Activated CD8-positive, alpha-beta T cell treated with anti-CD3 and anti-CD28 coated beads for 36 hours (primary cell): ENCODE results near the gene VSIG8. TPM values are rescaled to one million over a fixed set of nuclear protein-coding genes. Genes with fewer than 3 reads are reported as not detected.

Experiments
- ATAC-seq: fragments of 200-7000 bp; cut with Tn5 transposase; one replicate; pipeline ENCODE4 v1.10.0; 2021; ENCODE audit warnings: mild to moderate bottlenecking, moderate library complexity
- CTCF ChIA-PET: fragments of 350-600 bp; sonication (Branson Sonifier 250); formaldehyde crosslinking; loops from one replicate; lab custom pipeline; 2021; ENCODE audit warnings: antibody characterized with exemption; lab: Charles Lee
- POLR2A ChIA-PET: fragments of 350-600 bp; sonication (Branson Sonifier 250); formaldehyde crosslinking; loops from one replicate; lab custom pipeline; 2021; ENCODE audit warnings: antibody characterized with exemption; lab: Charles Lee
- DNase-seq: peaks from one replicate; pipeline ENCODE4 v3.0.0-alpha.2; 2020
- H3K27ac Mint-ChIP-seq: one replicate; pipeline ENCODE4 v1.8.0; 2021; ENCODE audit warnings: mild to moderate bottlenecking, mixed read lengths
- H3K27me3 Mint-ChIP-seq: one replicate; pipeline ENCODE4 v1.8.0; 2021; ENCODE audit warnings: mixed read lengths
- H3K36me3 Mint-ChIP-seq: one replicate; pipeline ENCODE4 v1.8.0; 2021; ENCODE audit warnings: low read depth, mixed read lengths
- H3K4me1 Mint-ChIP-seq: one replicate; pipeline ENCODE4 v1.8.0; 2021; ENCODE audit warnings: low read depth, mixed read lengths
- H3K4me3 Mint-ChIP-seq: one replicate; pipeline ENCODE4 v1.8.0; 2021; ENCODE audit warnings: mild to moderate bottlenecking, moderate library complexity, mixed read lengths
- H3K9me3 Mint-ChIP-seq: one replicate; pipeline ENCODE4 v1.8.0; 2021; ENCODE audit warnings: mixed read lengths
- intact Hi-C: fragments of 100-400 bp; cut with micrococcal nuclease; formaldehyde crosslinking; loops from one replicate; pipeline ENCODE4 v1.10.0; 2022
- total RNA-seq, 2 experiments: library from RNA; stranded (reverse); gene quantifications; one replicate each; pipeline ENCODE4 v1.2.3, GENCODE V29; 2021
- TF ChIP-seq, protein P1 (sequence below): fragments of 200-600 bp; IDR thresholded peaks from one replicate; pipeline ENCODE4 v1.8.0; 2022; ENCODE audit warnings: antibody characterized with exemption, mild to moderate bottlenecking

VSIG8 gene
- total RNA-seq, 2 experiments from 2014 or later, result not detected

- Mint-ChIP-seq H3K4me3 (no peak overlapping the region), H3K36me3 (no peaks in the 10 kb centered on the region), H3K27me3 (no peaks in the 10 kb centered on the region), H3K4me1 (peaks cover 7% of the 10 kb centered on the region), H3K27ac (no peak overlapping the region), H3K9me3 (no peaks in the 10 kb centered on the region)
- no peak for DNase-seq
- TF ChIP-seq, protein P1, sequence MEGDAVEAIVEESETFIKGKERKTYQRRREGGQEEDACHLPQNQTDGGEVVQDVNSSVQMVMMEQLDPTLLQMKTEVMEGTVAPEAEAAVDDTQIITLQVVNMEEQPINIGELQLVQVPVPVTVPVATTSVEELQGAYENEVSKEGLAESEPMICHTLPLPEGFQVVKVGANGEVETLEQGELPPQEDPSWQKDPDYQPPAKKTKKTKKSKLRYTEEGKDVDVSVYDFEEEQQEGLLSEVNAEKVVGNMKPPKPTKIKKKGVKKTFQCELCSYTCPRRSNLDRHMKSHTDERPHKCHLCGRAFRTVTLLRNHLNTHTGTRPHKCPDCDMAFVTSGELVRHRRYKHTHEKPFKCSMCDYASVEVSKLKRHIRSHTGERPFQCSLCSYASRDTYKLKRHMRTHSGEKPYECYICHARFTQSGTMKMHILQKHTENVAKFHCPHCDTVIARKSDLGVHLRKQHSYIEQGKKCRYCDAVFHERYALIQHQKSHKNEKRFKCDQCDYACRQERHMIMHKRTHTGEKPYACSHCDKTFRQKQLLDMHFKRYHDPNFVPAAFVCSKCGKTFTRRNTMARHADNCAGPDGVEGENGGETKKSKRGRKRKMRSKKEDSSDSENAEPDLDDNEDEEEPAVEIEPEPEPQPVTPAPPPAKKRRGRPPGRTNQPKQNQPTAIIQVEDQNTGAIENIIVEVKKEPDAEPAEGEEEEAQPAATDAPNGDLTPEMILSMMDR, result no peak
- POLR2A ChIA-PET, result interaction anchor here (0.6 kb wide), 1 partner anchor 1009 kb away, joined by 3 read pairs; no protein-coding TSS in a partner anchor
- ATAC-seq, result no peak
- CTCF ChIA-PET, result no interaction called here
- intact Hi-C loops, result no loop called here
Observed at GRCh38 chr1:159845751-159846629, 16.5 kb downstream of the VSIG8 start.

DNA sequence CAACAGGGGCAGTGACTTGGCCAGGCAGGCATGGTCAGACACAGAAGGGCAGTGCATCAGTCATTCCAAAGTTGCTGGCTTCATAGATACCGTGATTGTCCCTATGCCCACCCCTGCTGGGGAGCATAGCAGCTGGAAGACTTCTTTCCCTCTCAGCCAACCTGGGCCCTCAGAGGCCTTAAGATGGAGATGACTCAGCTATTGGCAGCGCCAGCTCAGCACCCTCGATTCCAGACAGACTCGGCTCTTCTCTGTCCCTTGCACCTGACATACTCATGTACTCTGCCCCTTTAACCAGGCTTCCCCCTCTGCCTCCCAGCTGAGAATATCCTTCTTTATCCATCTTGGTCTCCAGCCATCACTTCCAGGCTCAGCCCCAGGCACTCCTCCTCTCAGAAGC is 19.0 kb downstream of the VSIG8 start:
- Mint-ChIP-seq H3K4me3 (no peak overlapping the region), H3K9me3 (no peaks in the 10 kb centered on the region), H3K27me3 (no peaks in the 10 kb centered on the region), H3K36me3 (no peaks in the 10 kb centered on the region), H3K4me1 (peaks cover 9% of the 10 kb centered on the region), H3K27ac (no peak overlapping the region)
- intact Hi-C loops, result no loop called here
- ATAC-seq (no peak), DNase-seq (no peak)
- POLR2A ChIA-PET, result no interaction called here
- TF ChIP-seq, protein P1, result no peak
- CTCF ChIA-PET, result interaction anchor here (1.0 to 1.6 kb wide), 3 partner anchors 29 to 54 kb away, joined by 3 to 7 read pairs (median 4); no protein-coding TSS in a partner anchor

GRCh38 chr1:159841749-159842148 is 20.7 kb downstream of the VSIG8 start:
- no peak overlapping the region for H3K27ac Mint-ChIP-seq
- intact Hi-C loops, result no loop called here
- ATAC-seq (no peak), DNase-seq (no peak)
- no peak overlapping the region for H3K4me3 Mint-ChIP-seq
- no peaks in the 10 kb centered on the region for H3K27me3 Mint-ChIP-seq
- TF ChIP-seq, protein P1, result no peak
- no peaks in the 10 kb centered on the region for H3K9me3 Mint-ChIP-seq
- CTCF ChIA-PET, result interaction anchor here (0.6 to 1.7 kb wide), 7 partner anchors 10 to 165 kb away, joined by 3 to 10 read pairs (median 4); partner anchors contain the start of gene DUSP23
- POLR2A ChIA-PET, result interaction anchor here (0.9 to 1.7 kb wide), 2 partner anchors 10 to 11 kb away, joined by 5 read pairs; no protein-coding TSS in a partner anchor
- peaks cover 7% of the 10 kb centered on the region for H3K4me1 Mint-ChIP-seq
- peaks cover 3% of the 10 kb centered on the region for H3K36me3 Mint-ChIP-seq

DNA sequence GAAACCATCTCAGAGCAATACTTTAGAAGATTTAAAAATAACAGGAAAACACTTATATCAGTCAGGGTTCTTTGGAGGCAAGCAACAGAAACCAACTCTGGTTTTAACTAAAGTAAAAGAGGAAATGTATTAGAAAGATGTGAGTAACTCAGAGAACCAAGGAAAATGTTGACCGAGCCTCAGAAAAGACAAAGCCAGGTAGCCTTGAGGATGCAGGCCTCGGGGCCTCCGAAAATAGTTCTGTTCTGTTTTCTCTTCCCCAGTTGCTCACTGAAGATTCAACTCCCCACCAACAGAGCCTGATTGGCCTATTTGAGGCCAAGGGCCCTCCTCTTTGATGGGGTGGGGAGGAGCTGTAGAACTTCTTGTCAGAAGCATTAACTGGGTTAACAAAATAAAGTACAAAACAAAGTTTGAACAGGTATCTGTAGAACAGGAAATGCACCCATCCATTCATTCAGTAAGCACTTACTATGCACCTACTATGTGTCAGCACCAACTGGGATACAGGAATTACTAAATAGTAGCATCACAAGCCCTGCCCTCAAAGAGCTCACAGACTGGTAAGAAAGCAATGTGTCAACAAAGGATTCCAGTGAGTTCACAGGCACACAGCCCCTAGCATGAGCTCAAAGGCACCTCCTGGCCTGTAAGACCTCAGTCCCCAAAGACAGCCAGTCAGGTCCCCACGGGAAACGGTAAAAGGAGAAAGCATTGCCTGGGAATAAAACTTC is 23.2 kb downstream of the VSIG8 start:
- DNase-seq, result no peak
- CTCF ChIA-PET, result interaction anchor here (1.1 to 1.4 kb wide), 2 partner anchors 12 to 51 kb away, joined by 4 read pairs; no protein-coding TSS in a partner anchor
- Mint-ChIP-seq H3K4me3 (no peak overlapping the region), H3K9me3 (no peaks in the 10 kb centered on the region), H3K27me3 (no peaks in the 10 kb centered on the region), H3K4me1 (peaks cover 7% of the 10 kb centered on the region), H3K27ac (no peak overlapping the region), H3K36me3 (peaks cover 6% of the 10 kb centered on the region)
- no peak for ATAC-seq
- POLR2A ChIA-PET, result interaction anchor here (0.5 kb wide), 1 partner anchor 111 kb away, joined by 3 read pairs; no protein-coding TSS in a partner anchor
- intact Hi-C loops, result no loop called here
- TF ChIP-seq, protein P1, result no peak
